Activated CD4-positive, alpha-beta memory T cell treated with anti-CD3 and anti-CD28 coated beads for 36 hours (primary cell): ENCODE data around the gene LRRC25. TPM values are rescaled to one million over a fixed set of nuclear protein-coding genes. Genes with fewer than 3 reads are reported as not detected.

Experiments
- CTCF ChIA-PET: fragments of 350-600 bp; sonication (Branson Sonifier 250); formaldehyde crosslinking; loops from one replicate; lab custom pipeline; 2021; ENCODE audit warnings: antibody characterized with exemption, inconsistent platforms; lab: Charles Lee
- POLR2A ChIA-PET: fragments of 350-600 bp; sonication (Branson Sonifier 250); formaldehyde crosslinking; loops from one replicate; lab custom pipeline; 2021; ENCODE audit warnings: antibody characterized with exemption; lab: Charles Lee
- DNase-seq: peaks from one replicate; pipeline ENCODE4 v3.0.0-alpha.2; 2020
- H3K27ac Mint-ChIP-seq: one replicate; pipeline ENCODE4 v1.8.0; 2021; ENCODE audit warnings: mixed read lengths
- H3K27me3 Mint-ChIP-seq: one replicate; pipeline ENCODE4 v1.8.0; 2021; ENCODE audit warnings: mixed read lengths
- H3K36me3 Mint-ChIP-seq: one replicate; pipeline ENCODE4 v1.8.0; 2021; ENCODE audit warnings: mixed read lengths
- H3K4me1 Mint-ChIP-seq: one replicate; pipeline ENCODE4 v1.8.0; 2021; ENCODE audit warnings: low read depth, mixed read lengths
- H3K4me3 Mint-ChIP-seq: one replicate; pipeline ENCODE4 v1.8.0; 2021; ENCODE audit warnings: mild to moderate bottlenecking, mixed read lengths
- H3K9me3 Mint-ChIP-seq: one replicate; pipeline ENCODE4 v1.8.0; 2021; ENCODE audit warnings: mixed read lengths
- intact Hi-C: fragments of 100-400 bp; cut with micrococcal nuclease; formaldehyde crosslinking; loops from one replicate; pipeline ENCODE4 v1.15.1; 2023
- total RNA-seq, 2 experiments: library from RNA; stranded (reverse); gene quantifications; one replicate each; pipeline ENCODE4 v1.2.3, GENCODE V29; 2021

LRRC25 gene
- total RNA-seq, 2 experiments from 2014 or later = not detected

- Mint-ChIP-seq H3K9me3 (no peaks in the 10 kb centered on the region), H3K36me3 (peaks cover 9% of the 10 kb centered on the region), H3K27me3 (no peaks in the 10 kb centered on the region), H3K4me1 (peaks cover 15% of the 10 kb centered on the region), H3K4me3 (no peak overlapping the region), H3K27ac (no peak overlapping the region)
- ChIA-PET POLR2A (no interaction called here), CTCF (interaction anchor here (0.6 to 2.5 kb wide), 7 partner anchors 16 to 862 kb away, joined by 3 to 12 read pairs (median 3); no protein-coding TSS in a partner anchor)
- intact Hi-C loops = no loop called here
- DNase-seq = no peak
Measured at GRCh38 chr19:18435178-18435841, 37.9 kb upstream of the LRRC25 start.

GRCh38 chr19:18434411-18435175 is 37.2 kb upstream of the LRRC25 start:
- no peaks in the 10 kb centered on the region for H3K27me3 Mint-ChIP-seq
- H3K9me3 Mint-ChIP-seq = no peaks in the 10 kb centered on the region
- POLR2A ChIA-PET = interaction anchor here (0.7 to 1.0 kb wide), 4 partner anchors 12 to 34 kb away, joined by 3 to 4 read pairs (median 3); partner anchors contain the start of gene SSBP4
- peaks cover 19% of the 10 kb centered on the region for H3K4me1 Mint-ChIP-seq
- H3K4me3 Mint-ChIP-seq = no peak overlapping the region
- DNase-seq = no peak
- intact Hi-C loops = no loop called here
- CTCF ChIA-PET = interaction anchor here (0.8 to 2.5 kb wide), 5 partner anchors 16 to 413 kb away, joined by 3 to 12 read pairs (median 3); no protein-coding TSS in a partner anchor
- H3K36me3 Mint-ChIP-seq = peaks cover 9% of the 10 kb centered on the region
- H3K27ac Mint-ChIP-seq = no peak overlapping the region

GRCh38 chr19:18433735-18434398 is 36.4 kb upstream of the LRRC25 start:
- POLR2A ChIA-PET = interaction anchor here (0.7 to 1.0 kb wide), 4 partner anchors 12 to 35 kb away, joined by 3 to 4 read pairs (median 3); partner anchors contain the start of gene SSBP4
- intact Hi-C loops = no loop called here
- CTCF ChIA-PET = interaction anchor here (0.9 to 2.5 kb wide), 2 partner anchors 17 to 28 kb away, joined by 3 to 12 read pairs; no protein-coding TSS in a partner anchor

GRCh38 chr19:18433015-18433691 is 35.7 kb upstream of the LRRC25 start:
- Mint-ChIP-seq H3K4me1 (peaks cover 20% of the 10 kb centered on the region), H3K4me3 (no peak overlapping the region), H3K36me3 (peaks cover 9% of the 10 kb centered on the region), H3K27ac (no peak overlapping the region), H3K27me3 (no peaks in the 10 kb centered on the region), H3K9me3 (no peaks in the 10 kb centered on the region)
- intact Hi-C loops = no loop called here
- CTCF ChIA-PET = interaction anchor here (0.9 to 2.5 kb wide), 3 partner anchors 18 to 154 kb away, joined by 3 to 12 read pairs (median 4); no protein-coding TSS in a partner anchor
- no peak for DNase-seq
- POLR2A ChIA-PET = interaction anchor here (1.0 kb wide), 1 partner anchor 14 kb away, joined by 4 read pairs; the partner anchor contains the start of gene SSBP4

More at GRCh38 chr19:18433735-18434398, 36.4 kb upstream of the LRRC25 start:
- H3K4me3 Mint-ChIP-seq = no peak overlapping the region
- peaks cover 9% of the 10 kb centered on the region for H3K36me3 Mint-ChIP-seq
- H3K27me3 Mint-ChIP-seq = no peaks in the 10 kb centered on the region
- no peak overlapping the region for H3K27ac Mint-ChIP-seq
- no peak for DNase-seq
- no peaks in the 10 kb centered on the region for H3K9me3 Mint-ChIP-seq
- H3K4me1 Mint-ChIP-seq = peaks cover 20% of the 10 kb centered on the region

- ChIA-PET CTCF (interaction anchor here (1.7 kb wide), 1 partner anchor 153 kb away, joined by 4 read pairs; no protein-coding TSS in a partner anchor), POLR2A (interaction anchor here (1.3 kb wide), 1 partner anchor 10 kb away, joined by 4 read pairs; no protein-coding TSS in a partner anchor)
- peaks cover 20% of the 10 kb centered on the region for H3K4me1 Mint-ChIP-seq
- H3K4me3 Mint-ChIP-seq = no peak overlapping the region
- no peak overlapping the region for H3K27ac Mint-ChIP-seq
- H3K9me3 Mint-ChIP-seq = no peaks in the 10 kb centered on the region
- H3K36me3 Mint-ChIP-seq = peaks cover 9% of the 10 kb centered on the region
- intact Hi-C loops = no loop called here
- no peak for DNase-seq
- no peaks in the 10 kb centered on the region for H3K27me3 Mint-ChIP-seq
Measured at GRCh38 chr19:18432275-18433014, 35.0 kb upstream of the LRRC25 start.

- Mint-ChIP-seq H3K4me1 (peaks cover 17% of the 10 kb centered on the region), H3K27me3 (no peaks in the 10 kb centered on the region), H3K36me3 (peaks cover 9% of the 10 kb centered on the region), H3K27ac (no peak overlapping the region), H3K9me3 (no peaks in the 10 kb centered on the region), H3K4me3 (no peak overlapping the region)
- ChIA-PET POLR2A (interaction anchor here (1.3 kb wide), 1 partner anchor 9 kb away, joined by 4 read pairs; no protein-coding TSS in a partner anchor), CTCF (interaction anchor here (1.7 kb wide), 1 partner anchor 152 kb away, joined by 4 read pairs; no protein-coding TSS in a partner anchor)
- intact Hi-C loops = no loop called here
- DNase-seq = no peak
Measured at GRCh38 chr19:18431351-18432197, 34.2 kb upstream of the LRRC25 start.

- H3K4me1 Mint-ChIP-seq = peaks cover 20% of the 10 kb centered on the region
- no peak overlapping the region for H3K4me3 Mint-ChIP-seq
Measured at GRCh38 chr19:18430417-18431144, 33.2 kb upstream of the LRRC25 start.

GRCh38 chr19:18429717-18430416 is 32.4 kb upstream of the LRRC25 start:
- Mint-ChIP-seq H3K9me3 (no peaks in the 10 kb centered on the region), H3K27me3 (no peaks in the 10 kb centered on the region), H3K36me3 (peaks cover 9% of the 10 kb centered on the region), H3K27ac (no peak overlapping the region), H3K4me1 (peaks cover 23% of the 10 kb centered on the region), H3K4me3 (peak overlapping the region; percentile 23)
- intact Hi-C loops = no loop called here
- no peak for DNase-seq
- POLR2A ChIA-PET = no interaction called here
- CTCF ChIA-PET = no interaction called here

More at GRCh38 chr19:18430417-18431144, 33.2 kb upstream of the LRRC25 start:
- intact Hi-C loops = no loop called here
- Mint-ChIP-seq H3K27me3 (no peaks in the 10 kb centered on the region), H3K9me3 (no peaks in the 10 kb centered on the region), H3K27ac (no peak overlapping the region), H3K36me3 (peaks cover 9% of the 10 kb centered on the region)
- POLR2A ChIA-PET = no interaction called here
- DNase-seq = no peak
- CTCF ChIA-PET = no interaction called here
